GM18526 (cell line): ENCODE results near the gene QSOX2.

Source experiments
- POLR2A ChIP-seq: IDR thresholded peaks from 3 replicates; pipeline ENCODE4 v1.6.1; 2011; ENCODE audit not compliant: insufficient read length; ENCODE audit errors: extremely low read depth

The QSOX2 gene

GRCh38 chr9:136211441-136212344 is 33.9 kb downstream of the QSOX2 start:
- TF ChIP-seq POLR2A, result no peak

- TF ChIP-seq POLR2A, result no peak
Measured at GRCh38 chr9:136211006-136211405, 34.6 kb downstream of the QSOX2 start.

GRCh38 chr9:136210276-136210675 is 35.3 kb downstream of the QSOX2 start:
- TF ChIP-seq POLR2A, result no peak

GRCh38 chr9:136209786-136210185 is 35.8 kb downstream of the QSOX2 start:
- TF ChIP-seq POLR2A, result no peak

GRCh38 chr9:136209232-136209631 is 36.4 kb downstream of the QSOX2 start:
- no peak for TF ChIP-seq POLR2A

GRCh38 chr9:136208675-136209074 is 36.9 kb downstream of the QSOX2 start:
- TF ChIP-seq POLR2A, result no peak

- no peak for TF ChIP-seq POLR2A
Measured at GRCh38 chr9:136207616-136208015, 38.0 kb downstream of the QSOX2 start.

- TF ChIP-seq POLR2A, result no peak
Measured at GRCh38 chr9:136206602-136207275, 38.9 kb downstream of the QSOX2 start.

- TF ChIP-seq POLR2A, result no peak
Measured at GRCh38 chr9:136205707-136205992, 40.0 kb downstream of the QSOX2 start.

- TF ChIP-seq POLR2A, result no peak
Measured at GRCh38 chr9:136204838-136205706, 40.5 kb downstream of the QSOX2 start, which contains the start of gene LHX3. Gene LHX3 (minus strand): TSS chr9:136205128. CDS start chr9:136205012, 116 bp downstream.

- no peak for TF ChIP-seq POLR2A
Measured at GRCh38 chr9:136204145-136204805, 41.3 kb downstream of the QSOX2 start.

GRCh38 chr9:136203408-136204144 is 42.0 kb downstream of the QSOX2 start:
- TF ChIP-seq POLR2A, result no peak

- no peak for TF ChIP-seq POLR2A
Measured at GRCh38 chr9:136202454-136203407, 42.9 kb downstream of the QSOX2 start.
